ENCODE measurements around the gene PLA2G15.

The PLA2G15 gene

GRCh38 chr16:68255712-68256111 lies 10.5 kb downstream of the PLA2G15 start:
- no peak for DNase-seq

- no peak for DNase-seq
These were observed 12.2 kb downstream of the PLA2G15 start for GRCh38 chr16:68257251-68257905.

DNA sequence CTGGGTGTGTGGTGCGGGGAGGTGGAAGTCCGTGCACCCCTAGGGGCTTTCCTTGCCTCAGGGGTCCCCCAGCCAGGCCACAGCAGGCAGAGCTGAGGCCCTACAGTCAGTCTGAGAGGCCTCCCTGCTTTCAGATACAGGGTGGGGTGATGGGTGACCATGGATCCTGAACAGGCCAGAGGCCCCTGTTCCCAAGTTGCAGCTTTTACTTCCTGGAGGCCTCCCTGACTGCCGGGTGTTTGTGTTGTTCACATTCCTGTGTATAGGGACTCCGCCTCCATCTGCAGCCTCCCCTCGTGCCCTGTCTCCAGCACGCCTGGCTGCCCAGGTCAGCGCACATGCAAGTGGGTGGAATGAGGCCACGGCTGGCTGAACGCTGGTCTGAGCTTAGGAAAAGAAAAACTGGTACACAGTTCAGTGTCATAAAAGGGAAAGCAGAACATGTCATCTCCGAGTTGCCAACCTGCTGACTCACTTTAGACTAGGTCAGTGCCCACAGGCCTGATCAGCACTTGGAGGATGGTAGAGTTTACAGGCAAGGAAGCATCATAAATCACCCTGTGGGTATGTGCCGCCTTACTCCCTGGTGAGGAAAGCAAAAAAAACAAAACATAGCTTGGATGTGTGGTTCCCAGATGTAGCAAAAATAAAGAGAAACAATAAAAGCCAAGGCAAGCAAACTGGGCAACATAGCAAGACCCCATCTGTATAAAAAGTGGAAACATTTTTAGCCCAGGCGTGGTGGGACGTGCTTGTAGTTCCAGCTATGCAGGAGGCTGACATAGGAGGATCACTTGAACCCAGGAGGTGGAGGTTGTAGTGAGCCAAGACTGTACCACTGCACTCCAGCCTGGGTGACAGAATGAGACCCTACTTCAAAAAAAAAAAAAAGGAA lies 13.0 kb downstream of the PLA2G15 start:
- DNase-seq, result no peak

DNA sequence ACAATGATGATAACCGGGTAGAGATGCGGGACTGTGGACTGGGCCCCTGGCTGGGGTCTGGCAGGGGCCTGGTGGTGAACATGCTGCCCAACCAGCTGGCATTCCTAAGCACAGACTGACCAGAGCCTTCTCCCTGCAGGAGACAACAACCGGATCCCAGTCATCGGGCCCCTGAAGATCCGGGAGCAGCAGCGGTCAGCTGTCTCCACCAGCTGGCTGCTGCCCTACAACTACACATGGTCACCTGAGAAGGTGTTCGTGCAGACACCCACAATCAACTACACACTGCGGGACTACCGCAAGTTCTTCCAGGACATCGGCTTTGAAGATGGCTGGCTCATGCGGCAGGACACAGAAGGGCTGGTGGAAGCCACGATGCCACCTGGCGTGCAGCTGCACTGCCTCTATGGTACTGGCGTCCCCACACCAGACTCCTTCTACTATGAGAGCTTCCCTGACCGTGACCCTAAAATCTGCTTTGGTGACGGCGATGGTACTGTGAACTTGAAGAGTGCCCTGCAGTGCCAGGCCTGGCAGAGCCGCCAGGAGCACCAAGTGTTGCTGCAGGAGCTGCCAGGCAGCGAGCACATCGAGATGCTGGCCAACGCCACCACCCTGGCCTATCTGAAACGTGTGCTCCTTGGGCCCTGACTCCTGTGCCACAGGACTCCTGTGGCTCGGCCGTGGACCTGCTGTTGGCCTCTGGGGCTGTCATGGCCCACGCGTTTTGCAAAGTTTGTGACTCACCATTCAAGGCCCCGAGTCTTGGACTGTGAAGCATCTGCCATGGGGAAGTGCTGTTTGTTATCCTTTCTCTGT lies 14.0 kb downstream of the PLA2G15 start:
- no peak for DNase-seq

GRCh38 chr16:68263559-68264127 lies 18.5 kb downstream of the PLA2G15 start:
- DNase-seq, result no peak

- no peak for DNase-seq
These were observed 19.2 kb downstream of the PLA2G15 start, which contains the start of gene SLC7A6 for GRCh38 chr16:68264128-68265077. Gene SLC7A6 (plus strand): TSS chr16:68264526. CDS start chr16:68274727, 10,201 bp downstream.

DNA sequence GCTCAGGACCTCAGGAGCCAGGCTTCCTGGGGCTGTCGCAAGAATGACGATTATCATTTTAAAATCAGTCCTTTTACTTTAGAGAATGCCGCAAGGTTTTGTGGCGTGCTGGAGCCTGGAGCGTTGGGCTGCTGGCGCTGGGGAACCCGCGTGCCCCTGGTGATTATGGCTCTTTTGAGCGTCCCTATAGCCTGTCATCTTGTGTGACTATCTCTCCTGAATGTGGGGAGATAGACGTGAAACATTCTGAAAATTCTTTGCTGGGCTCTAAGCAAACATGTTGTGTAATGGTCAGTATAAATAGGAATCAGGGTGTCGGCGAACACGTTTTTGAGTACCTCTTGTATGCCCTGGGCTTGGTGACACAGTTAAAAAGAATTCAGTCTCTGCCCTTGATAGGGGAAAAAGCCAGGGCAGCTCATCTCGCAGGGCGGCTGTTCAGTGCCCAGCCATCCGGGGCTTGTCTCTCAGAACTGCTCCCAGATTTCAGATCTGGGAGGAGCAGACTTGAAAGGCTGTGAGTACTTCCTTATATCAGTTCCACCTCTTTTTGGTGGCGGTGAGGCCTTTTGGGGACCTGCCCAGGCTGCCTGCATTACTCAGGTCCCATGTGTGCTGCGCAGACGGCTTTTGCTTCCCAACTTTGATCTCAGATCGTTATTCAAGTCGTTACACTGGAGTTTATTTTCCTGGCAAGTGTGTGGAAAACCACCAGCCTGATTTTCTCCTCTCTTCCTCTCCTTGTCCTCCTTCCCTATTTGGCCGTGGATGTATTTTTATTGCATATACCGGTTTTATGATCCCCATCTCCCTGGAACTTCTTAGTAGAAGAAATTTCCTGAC lies 20.1 kb downstream of the PLA2G15 start:
- DNase-seq, result no peak

- DNase-seq, result no peak
These were observed 22.6 kb downstream of the PLA2G15 start for GRCh38 chr16:68267612-68268405.

DNA sequence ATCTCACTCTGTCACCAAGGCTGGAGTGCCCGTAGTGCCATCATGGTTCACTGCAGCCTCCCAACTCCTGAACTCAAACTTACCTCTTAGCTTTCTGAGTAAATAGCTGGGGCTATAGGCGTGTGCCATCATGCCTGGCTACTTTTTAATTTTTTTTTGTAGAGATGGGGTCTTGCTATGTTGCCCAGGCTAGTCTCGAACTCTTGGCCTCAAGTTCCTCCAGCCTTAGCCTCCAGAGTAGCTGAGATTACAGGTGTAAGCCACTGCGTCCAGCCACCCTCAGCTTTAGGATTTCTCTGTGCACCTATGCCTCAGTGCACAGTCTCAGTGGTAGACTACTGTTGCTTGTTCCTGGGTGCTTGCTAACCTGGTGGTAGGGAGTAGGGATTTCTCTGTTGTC lies 24.6 kb downstream of the PLA2G15 start:
- no peak for DNase-seq

DNA sequence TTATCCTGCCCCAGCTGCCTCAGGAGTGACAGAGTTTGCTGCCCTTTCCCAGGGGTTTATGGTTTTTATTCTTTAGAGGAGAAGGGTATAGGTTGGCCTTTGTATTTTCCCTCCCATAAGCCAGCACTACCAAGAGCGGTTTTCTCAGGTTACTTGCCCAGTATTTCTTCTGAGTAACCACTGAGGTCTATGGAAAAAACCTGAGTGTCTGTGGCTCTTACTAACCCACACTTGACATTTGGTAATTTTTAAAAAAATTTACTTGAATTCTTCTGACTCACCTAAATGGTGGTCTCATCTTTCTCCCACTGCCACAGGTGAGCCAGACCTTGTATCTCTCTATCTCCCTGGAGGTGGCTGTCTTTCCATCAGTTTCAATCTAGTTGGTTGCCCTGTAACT lies 25.2 kb downstream of the PLA2G15 start:
- DNase-seq, result no peak

DNA sequence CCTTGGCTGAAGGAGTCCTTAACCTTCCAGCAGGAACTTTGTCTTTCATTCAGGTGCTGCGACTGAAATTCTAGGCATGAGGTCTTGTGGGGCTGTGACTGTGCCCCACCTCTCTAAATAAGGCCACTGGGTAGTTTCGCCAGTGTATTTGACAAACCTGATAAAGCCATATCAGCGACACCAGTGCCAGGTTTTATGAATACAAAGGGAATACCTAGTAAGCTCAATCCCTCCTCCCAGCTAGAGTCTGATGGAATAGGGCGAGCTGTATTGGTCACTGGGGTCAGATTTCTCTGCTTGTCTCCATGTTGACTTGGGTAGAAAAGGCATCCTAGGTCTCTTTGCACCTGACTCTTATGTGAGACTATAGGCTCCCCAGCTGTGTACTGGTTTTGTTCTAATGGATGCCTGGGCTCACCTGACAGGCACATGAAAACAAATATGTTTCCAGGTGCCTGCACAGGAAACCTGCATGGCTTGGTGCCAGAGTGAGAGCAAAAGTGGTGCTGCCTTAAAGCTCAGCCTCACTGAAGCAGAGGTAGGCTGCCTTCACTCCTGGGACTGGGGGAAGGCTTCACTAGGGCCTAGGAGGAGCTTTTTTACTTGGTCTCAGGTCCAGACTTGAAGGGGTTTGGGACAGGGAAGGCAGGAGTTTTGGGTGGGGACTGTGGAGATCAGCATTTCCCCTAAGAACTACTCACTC lies 27.5 kb downstream of the PLA2G15 start:
- peak; percentile 29 for DNase-seq

GRCh38 chr16:68273459-68273858 lies 28.3 kb downstream of the PLA2G15 start:
- no peak for DNase-seq

DNA sequence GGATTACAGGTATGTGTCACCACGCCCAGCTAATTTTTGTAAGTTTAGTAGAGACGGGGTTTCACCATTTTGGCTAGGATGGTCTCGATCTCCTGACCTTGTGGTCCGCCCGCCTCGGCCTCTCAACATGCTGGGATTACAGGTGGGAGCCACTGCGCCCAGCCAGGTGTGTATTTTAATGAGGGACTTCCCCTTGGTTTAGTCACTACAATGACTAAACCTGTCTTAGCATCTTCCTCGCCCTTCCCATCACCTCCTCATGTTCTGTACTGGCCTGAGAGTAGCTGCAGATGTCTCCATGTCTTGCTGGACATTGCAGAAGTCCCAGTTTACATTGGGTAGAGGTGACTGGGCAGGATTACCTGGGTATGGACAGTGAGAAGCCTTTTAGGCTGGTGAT lies 28.7 kb downstream of the PLA2G15 start:
- DNase-seq, result no peak

DNA sequence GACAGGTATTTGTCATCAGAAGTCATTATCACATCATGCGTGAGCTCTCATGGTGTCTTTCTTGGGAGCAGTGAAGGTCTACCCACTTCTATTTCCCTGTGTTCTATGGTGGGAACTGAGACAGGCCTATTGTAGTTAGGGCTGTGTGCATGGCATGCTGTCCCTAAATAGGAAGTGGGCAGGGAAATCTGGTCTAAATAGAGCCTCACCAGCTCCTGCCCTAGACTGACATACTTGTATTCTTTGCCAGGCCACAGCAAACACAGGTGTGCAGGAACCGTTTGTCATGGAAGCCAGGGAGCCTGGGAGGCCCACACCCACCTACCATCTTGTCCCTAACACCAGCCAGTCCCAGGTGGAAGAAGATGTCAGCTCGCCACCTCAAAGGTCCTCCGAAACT lies 29.3 kb downstream of the PLA2G15 start:
- DNase-seq, result no peak

GRCh38 chr16:68275611-68276191 lies 30.5 kb downstream of the PLA2G15 start:
- DNase-seq, result no peak

DNA sequence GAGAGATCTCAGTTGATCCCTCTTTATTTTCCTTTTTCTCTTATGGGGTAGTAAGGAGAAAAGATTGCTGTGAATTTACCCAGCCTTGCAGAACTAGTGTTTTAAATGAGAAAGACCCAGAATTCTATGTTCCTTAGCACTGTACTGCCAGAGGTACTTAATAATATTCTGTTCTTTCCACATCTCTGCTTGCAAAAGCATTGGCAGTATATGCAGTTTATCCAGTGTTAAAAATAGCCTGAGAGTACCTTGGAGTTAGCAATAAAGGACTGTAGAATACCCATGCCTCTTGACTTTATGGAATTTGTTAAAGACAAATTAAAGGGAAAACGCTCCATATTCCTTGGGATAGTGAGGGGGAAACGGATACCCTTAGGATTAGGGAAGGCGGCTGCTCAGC lies 31.1 kb downstream of the PLA2G15 start:
- no peak for DNase-seq

DNA sequence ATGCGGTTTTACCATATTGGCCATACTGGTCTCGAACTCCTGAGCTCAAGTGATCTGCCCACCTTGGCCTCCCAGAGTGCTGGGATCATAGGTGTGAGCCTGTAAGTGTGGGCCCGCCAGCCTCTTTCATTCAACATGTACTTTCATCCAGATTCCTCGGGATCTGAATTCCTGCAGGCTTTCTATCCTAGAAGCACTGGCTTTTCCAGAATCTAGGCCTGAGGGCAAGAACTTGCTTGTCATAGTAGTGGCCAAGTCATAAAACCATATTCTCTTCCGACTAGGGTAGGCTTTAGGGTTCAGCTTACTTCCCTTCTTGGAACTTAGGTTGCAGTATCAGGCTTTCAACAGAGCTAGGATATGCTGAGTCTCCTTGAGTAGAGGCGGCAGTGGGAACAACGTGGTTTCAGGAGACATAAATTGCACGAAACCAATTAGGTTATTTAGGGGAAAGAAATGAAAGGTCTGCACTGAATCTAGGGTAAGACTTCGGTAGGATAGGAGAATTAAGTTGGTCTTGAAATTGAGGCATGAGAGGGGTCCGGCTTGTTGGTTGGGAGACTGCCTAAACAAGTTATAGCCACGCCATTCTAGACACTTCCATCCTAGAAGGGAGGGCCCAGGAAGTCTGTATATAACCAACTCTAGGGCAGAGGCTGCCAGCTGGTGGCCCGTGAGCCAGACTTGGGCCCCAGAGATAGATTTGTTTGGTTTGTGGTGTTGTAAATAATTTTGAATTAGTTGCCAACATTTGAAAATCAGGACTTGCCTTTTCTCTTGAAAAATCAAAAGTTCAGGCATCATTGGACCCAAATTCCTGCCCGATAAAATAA lies 34.8 kb downstream of the PLA2G15 start:
- DNase-seq, result no peak

Measured in NCI-H2029 treated with DMSO at 0.1 percent for 48 hours (cell line).